HK-2 (cell line): Measurements from ENCODE around the gene GNG7.
"Not testable (repeated sequence)": the region's sequence is repeated elsewhere in the genome, so short reads cannot be mapped to it uniquely, and the experiment has no call there.

Experiments used
- DNase-seq: peaks from one replicate; pipeline ENCODE4 v3.0.0-alpha.2; 2018; ENCODE audit not compliant: unreplicated experiment

Gene GNG7

DNA sequence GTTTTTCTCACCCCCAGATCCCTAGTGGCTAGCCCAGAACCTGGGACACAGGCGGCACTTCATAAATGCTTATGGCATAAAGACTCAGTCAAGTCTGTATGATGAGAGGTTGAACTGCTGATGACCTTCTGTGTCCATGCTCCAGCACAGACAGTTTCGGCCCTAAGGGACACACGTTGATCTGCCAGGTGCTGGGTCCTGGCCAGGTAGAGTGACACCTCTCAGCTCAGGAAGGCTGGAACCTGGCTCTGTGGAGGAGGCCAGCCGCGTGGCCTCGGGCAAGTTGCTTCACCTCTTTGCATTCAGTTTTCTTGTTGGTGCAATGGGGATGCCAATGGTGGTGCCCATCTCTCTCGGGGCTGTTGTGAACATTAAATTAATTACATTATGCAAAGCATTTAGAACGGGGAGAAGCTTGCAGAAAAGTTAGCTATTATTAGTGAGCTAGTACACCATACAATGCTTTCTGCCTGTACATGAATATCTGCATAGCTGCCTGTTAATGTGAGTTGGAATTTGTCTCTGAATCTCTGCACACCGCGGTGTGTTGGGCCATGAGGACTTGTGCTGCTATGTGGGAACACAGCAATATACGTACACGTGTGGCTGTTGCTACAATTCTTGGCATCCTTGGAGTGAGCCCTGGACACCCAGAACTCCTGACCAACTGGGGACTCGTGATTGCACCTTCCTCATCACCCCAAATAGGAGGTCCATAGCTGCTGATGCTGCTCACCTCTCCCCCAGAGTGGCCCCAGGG is 218.1 kb downstream of the GNG7 start:
- no peak for DNase-seq

DNA sequence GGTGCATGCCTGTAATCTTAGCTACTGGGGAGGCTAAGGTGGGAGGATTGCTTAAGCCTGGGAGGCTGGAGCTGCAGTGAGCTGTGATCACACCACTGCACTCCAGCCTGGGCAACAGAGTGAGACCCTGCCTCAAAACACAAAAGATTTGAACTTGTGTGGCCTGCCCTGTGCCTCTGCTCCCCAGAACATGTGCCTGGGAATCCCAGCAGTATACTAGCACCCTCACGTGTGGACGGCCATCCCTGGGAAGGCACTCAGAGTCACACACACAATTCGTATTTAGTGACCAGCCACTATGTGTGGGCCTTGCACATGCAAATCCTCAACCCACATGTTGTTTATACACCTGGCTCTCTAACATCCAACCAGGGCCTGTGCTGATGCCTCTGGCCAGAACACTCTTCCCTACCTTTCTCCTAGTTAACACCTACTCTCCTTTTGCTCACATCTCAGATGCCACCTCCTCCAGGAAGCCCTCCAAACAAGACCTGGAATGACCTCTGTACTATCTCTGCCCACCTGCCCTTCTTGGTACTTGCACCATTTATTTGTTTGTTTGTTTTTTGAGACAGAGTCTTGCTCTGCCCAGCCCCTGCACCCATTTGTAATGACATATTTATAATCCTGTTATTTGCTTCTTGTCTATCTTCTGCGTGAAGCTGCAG is 218.9 kb downstream of the GNG7 start:
- DNase-seq, result no peak

- no peak for DNase-seq
Observed at GRCh38 chr19:2483084-2483483, 219.4 kb downstream of the GNG7 start.

GRCh38 chr19:2482354-2483038 is 220.0 kb downstream of the GNG7 start:
- DNase-seq, result no peak

DNA sequence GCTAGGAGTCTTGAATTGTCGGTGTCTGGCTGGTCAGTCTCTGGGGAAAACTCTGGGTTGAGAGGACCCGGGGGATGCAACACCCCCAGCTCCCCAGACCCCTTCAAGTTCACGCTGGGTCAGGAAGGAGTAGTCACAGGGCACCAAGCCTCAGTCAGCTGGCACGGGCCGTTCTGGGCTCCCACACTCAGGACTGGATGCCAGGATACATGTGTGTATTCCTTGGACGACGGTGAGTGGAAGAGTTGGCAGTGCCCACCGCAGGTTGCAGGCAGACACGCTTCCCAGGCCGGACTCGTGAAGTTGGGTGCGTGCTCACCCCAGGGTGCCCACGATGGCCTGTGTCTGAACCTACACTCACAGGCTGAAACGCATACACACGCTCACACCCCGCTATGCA is 221.0 kb downstream of the GNG7 start:
- no peak for DNase-seq

DNA sequence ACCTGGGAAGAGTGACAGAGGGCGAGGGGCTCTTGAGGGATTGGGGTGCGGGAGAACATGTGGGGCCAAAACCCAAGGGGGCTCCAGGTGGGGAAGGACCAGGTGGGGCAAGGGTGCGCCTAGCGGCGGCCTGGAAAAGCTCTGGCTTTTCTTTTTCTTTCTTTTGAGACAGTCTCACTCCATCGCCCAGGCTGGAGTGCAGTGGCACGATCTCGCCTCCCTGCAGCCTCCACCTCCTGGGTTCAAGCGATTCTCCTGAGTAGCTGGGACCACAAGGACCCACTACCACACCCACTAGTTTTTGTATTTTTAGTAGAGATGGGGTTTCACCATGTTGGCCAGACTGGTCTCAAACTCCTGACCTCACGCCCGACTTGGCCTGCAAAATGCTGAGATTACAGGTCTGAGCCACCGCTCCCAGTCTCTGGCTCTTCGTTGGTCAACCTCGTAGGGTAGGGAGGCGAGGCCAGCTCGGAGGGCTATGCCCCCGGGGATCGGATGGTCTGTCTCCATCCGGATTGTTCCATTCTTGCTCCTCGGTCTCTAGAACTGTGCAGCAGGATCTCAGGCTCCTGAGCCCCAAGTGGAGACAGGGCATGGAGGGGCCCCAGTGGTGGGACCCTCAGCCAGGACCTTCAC is 222.8 kb downstream of the GNG7 start:
- no peak for DNase-seq

- peak; percentile 73 for DNase-seq
Observed at GRCh38 chr19:2478756-2479555, 223.5 kb downstream of the GNG7 start.

DNA sequence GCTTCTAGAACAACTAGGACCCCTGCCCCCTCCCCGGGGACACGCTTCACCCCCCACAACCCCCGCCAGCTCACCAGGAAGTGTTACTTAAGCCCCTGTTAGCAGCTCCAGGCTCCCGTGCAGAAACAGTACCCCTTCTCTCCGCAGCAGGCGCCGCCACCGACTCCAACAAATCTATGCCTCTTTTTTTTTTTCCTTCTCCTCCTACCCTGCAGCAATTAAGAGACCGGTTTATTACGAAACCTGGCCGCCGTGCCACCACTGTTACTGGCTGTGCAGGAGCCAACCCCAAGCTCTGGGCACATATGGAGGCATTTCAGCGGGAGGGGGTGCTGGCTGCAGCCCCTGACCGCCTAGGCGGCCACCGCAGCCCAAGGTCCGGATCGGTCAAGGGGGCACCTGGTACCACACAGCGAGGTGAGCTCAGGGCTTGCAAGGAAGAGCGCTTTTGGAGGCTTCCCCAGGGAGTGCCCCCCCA is 224.2 kb downstream of the GNG7 start:
- no peak for DNase-seq

- DNase-seq, result peak; percentile 50
Observed at GRCh38 chr19:2477732-2478191, 224.7 kb downstream of the GNG7 start.

- DNase-seq, result peak; percentile 59
Observed at GRCh38 chr19:2477141-2477710, 225.3 kb downstream of the GNG7 start.

- peak; percentile 66 for DNase-seq
Observed at GRCh38 chr19:2476451-2477140, 225.9 kb downstream of the GNG7 start.

DNA sequence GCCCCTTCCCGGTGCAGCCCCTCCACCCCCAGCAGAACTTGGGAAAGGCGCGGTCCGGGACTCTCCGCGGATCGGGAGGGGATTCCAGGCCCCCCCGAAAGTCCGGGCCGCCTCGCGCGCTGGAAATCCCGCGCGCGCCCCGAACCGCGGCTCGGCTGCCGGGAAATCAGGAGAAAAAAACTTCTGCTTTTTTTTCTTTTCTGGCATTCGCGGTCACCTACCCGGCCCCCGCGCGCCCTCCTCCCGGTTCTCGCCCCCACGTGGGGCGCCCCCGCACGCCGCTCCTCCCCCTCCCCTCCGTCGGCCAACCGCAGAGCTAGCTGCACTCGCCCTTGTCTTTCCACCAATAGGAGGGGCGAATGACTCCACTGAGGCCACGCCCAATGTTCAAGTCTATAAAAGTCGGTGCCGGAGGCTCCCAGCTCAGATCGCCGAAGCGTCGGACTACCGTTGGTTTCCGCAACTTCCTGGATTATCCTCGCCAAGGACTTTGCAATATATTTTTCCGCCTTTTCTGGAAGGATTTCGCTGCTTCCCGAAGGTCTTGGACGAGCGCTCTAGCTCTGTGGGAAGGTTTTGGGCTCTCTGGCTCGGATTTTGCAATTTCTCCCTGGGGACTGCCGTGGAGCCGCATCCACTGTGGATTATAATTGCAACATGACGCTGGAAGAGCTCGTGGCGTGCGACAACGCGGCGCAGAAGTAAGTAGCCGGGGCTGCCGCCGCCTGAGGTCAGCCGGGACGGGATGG is 226.6 kb downstream of the GNG7 start, which contains the start of gene GADD45B:
Gene GADD45B, plus strand, starts transcription at position 426 of the 749 bp plus-strand sequence. Its CDS starts 232 bp downstream, at position 658.
- peak; percentile 98 for DNase-seq

DNA sequence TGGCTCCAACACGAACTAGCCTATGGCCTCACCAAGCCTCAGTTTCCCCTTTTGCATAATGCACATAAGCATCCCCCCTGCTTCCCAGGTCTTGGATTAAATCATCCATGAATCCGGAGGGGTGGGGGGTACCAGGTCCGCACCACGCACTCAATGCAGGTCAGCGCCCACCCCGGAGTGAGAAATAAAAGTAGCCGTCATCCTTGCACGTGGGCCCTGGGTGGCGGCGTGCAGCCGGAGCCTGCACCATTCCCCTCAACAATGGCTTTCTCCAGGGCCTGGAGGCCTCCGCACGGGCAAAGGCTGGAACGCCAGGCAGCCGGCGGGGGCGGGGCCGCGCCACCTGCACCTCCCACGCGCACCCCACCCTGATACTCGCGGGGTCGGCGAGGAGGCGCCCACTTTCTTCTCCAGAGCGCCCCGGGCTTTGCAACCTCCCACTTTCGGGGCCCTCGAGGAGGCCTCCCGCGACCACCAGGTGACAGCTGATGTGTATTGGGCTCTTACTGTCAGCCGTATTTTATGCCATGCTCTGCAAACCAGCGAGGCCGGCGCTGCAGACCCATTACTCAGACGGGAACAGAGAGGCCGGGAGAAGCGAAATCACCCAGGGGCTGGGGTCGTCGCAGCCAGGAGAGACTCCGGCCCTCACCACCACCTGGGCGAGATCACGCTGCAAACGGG is 227.3 kb downstream of the GNG7 start:
- peak; percentile 71 for DNase-seq

DNA sequence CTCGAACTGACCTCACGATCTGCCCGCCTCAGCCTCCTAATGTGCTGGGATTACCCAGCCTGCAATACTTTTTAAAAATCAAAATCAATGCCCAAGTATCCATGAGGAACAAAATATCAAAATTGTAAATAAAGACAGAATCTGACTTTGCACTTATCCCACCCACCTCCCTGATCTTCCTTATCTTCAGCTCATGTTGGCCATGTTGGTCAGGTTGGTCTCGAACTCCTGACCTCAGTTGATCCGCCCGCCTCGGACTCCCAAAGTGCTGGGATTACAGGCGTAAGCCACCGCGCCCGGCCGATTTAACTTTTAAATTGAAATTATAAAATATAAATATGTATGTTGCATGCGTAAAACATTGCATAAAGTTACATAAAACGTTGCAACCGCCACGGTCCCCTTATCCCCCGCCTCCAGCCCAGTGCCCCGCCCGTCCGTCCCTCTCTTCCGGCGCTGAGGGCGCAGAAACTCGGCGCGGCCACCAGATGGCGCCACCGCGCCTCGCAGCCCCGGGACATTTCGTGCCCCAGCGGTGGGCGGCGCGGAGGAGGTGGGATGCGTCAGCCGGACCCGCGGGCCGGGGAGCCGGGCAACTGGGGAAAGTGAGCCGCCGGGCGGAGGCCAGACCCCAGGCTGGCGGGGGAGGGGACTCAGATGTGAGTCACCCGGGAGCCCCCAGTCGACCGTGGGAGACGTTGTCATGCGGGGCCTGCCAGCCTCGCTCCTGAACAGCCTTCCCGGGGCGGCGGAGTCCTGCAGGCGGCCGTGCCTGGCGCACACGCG is 228.1 kb downstream of the GNG7 start:
- peak; percentile 96 for DNase-seq

- DNase-seq, result not testable (repeated sequence)
Observed at GRCh38 chr19:2469915-2470200, 232.6 kb downstream of the GNG7 start.

GRCh38 chr19:2469102-2469914 is 233.2 kb downstream of the GNG7 start:
- peak; percentile 85 for DNase-seq

GRCh38 chr19:2468596-2468995 is 233.9 kb downstream of the GNG7 start:
- DNase-seq, result no peak
